Smooth muscle cell (in vitro differentiated cells): ENCODE measurements around the gene FAM118A. TPM values are rescaled to one million over a fixed set of nuclear protein-coding genes. Genes with fewer than 3 reads are reported as not detected.

Experiments used
- DNase-seq: peaks from one replicate; lab custom pipeline; 2025; ENCODE audit not compliant: unreplicated experiment; lab: John Stamatoyannopoulos, UW
- H2AFZ ChIP-seq: fragments of 200-600 bp; sonication (generic); 2 replicates; pipeline ENCODE4 v1.6.0; 2016; ENCODE audit warnings: antibody characterized with exemption, low read depth, mild to moderate bottlenecking
- H3F3A ChIP-seq: fragments of 200-600 bp; sonication (generic); 2 replicates; pipeline ENCODE4 v1.6.0; 2017; ENCODE audit warnings: antibody characterized with exemption, low read depth
- H3K27ac ChIP-seq: fragments of 200-600 bp; sonication (generic); 2 replicates; pipeline ENCODE4 v1.5.1; 2016; ENCODE audit warnings: low read depth, mild to moderate bottlenecking
- H3K27me3 ChIP-seq: fragments of 200-600 bp; sonication (generic); 2 replicates; pipeline ENCODE4 v1.6.1; 2016; ENCODE audit warnings: low read depth, mild to moderate bottlenecking
- H3K36me3 ChIP-seq: fragments of 200-600 bp; sonication (generic); 2 replicates; pipeline ENCODE4 v1.5.1; 2016; ENCODE audit warnings: low read depth
- H3K4me1 ChIP-seq: fragments of 200-600 bp; sonication (generic); 2 replicates; pipeline ENCODE4 v1.5.1; 2016; ENCODE audit warnings: low read depth
- H3K4me2 ChIP-seq: fragments of 200-600 bp; sonication (generic); 2 replicates; pipeline ENCODE4 v1.6.0; 2016; ENCODE audit warnings: mild to moderate bottlenecking
- H3K4me3 ChIP-seq: fragments of 200-600 bp; sonication (generic); 2 replicates; pipeline ENCODE4 v1.5.1; 2016; ENCODE audit warnings: mild to moderate bottlenecking
- H3K79me2 ChIP-seq: fragments of 200-600 bp; sonication (generic); 2 replicates; pipeline ENCODE4 v1.6.0; 2016; ENCODE audit warnings: low read depth, mild to moderate bottlenecking
- H3K9ac ChIP-seq: fragments of 200-600 bp; sonication (generic); 2 replicates; pipeline ENCODE4 v1.6.0; 2016; ENCODE audit warnings: low read depth
- H3K9me3 ChIP-seq: fragments of 200-600 bp; sonication (generic); replicated peaks from 2 replicates; pipeline ENCODE4 v1.5.1; 2016; ENCODE audit warnings: low read depth
- H4K20me1 ChIP-seq: fragments of 200-600 bp; sonication (generic); 2 replicates; pipeline ENCODE4 v1.6.0; 2016; ENCODE audit warnings: low read depth
- CTCF ChIP-seq: fragments of 200-600 bp; sonication (generic); IDR thresholded peaks from 2 replicates; pipeline ENCODE4 v1.5.1; 2017; ENCODE audit warnings: borderline replicate concordance, mild to moderate bottlenecking, antibody characterized with exemption; ENCODE audit not compliant: insufficient read depth, poor library complexity, severe bottlenecking
- WGBS: methylation state at CpG from one replicate; pipeline ENCODE4 v1.1.7; 2016; ENCODE audit warnings: low lambda C conversion rate; 5-methylcytosine and 5-hydroxymethylcytosine counted together
- polyA plus RNA-seq: library from polyadenylated mRNA; unstranded; fragments of >200 nt; fragmentation: Nextera tagmentation; extraction: Ambion mirVana; gene quantifications from 2 replicates; pipeline ENCODE4 v1.2.1, GENCODE V29; 2016
- total RNA-seq: library from RNA; depleted of rRNA; stranded (reverse); fragments of >200 nt; gene quantifications from 2 replicates; pipeline ENCODE4 v1.2.3, GENCODE V29; 2014

Gene FAM118A
- total and polyA plus RNA-seq, 2 experiments from 2014 or later, result 36.6 to 60.3 TPM

- H3K9me3 ChIP-seq, result no peaks in the 10 kb centered on the region
- no peak overlapping the region for H3K4me2 ChIP-seq
- H3F3A ChIP-seq, result no peaks in the 10 kb centered on the region
- H3K4me1 ChIP-seq, result peaks cover 16% of the 10 kb centered on the region
- H3K27me3 ChIP-seq, result no peaks in the 10 kb centered on the region
- no peak overlapping the region for H3K27ac ChIP-seq
- no peak overlapping the region for H3K9ac ChIP-seq
- H3K79me2 ChIP-seq, result peaks cover 29% of the 10 kb centered on the region
- no peak overlapping the region for H3K4me3 ChIP-seq
- no peak for TF ChIP-seq CTCF
- DNase-seq, result no peak
- H2AFZ ChIP-seq, result no peak overlapping the region
- H4K20me1 ChIP-seq, result peaks cover 10% of the 10 kb centered on the region
- WGBS, result 89% methylated on average over 6 of the region's 6 CpGs
- no peaks in the 10 kb centered on the region for H3K36me3 ChIP-seq
Observed at GRCh38 chr22:45308391-45308956, 1.3 kb upstream of the FAM118A start.

DNA sequence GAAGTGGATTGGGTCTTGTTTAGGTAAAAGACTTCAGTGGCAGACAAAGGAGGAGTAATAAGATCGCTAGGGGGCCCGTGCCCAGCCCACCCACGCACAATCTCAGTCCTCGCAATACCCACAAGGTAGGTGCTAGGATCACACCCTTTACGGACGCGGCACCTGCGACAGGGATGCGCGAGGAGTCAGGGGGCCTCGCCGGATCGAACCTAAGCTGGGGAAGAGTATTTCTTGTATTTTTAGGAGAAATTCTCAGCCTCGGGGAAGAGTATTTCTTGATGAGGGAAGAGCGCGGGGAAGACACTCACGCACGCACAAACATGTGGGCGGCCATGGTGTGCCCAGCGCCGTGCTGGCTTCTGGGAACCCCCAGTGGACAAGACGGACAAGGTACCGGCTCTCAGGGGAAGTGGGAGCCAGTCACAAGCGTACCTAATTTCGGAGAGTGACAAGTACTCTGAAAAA lies 745 bp upstream of the FAM118A start:
- peak overlapping the region; percentile 19 for H3K9ac ChIP-seq
- peak overlapping the region; percentile 100 for H3K4me2 ChIP-seq
- H3K27me3 ChIP-seq, result no peaks in the 10 kb centered on the region
- no peak for DNase-seq
- H3K4me3 ChIP-seq, result peak overlapping the region; percentile 91
- H3F3A ChIP-seq, result no peaks in the 10 kb centered on the region
- H4K20me1 ChIP-seq, result peaks cover 10% of the 10 kb centered on the region
- peaks cover 21% of the 10 kb centered on the region for H3K4me1 ChIP-seq
- H3K36me3 ChIP-seq, result no peaks in the 10 kb centered on the region
- H3K27ac ChIP-seq, result peak overlapping the region; percentile 1
- no peak for TF ChIP-seq CTCF
- H2AFZ ChIP-seq, result peak overlapping the region; percentile 78
- H3K9me3 ChIP-seq, result no peaks in the 10 kb centered on the region
- H3K79me2 ChIP-seq, result peaks cover 34% of the 10 kb centered on the region
- WGBS, result 46% methylated on average over 22 of the region's 25 CpGs

- no peak for TF ChIP-seq CTCF
- no peak for DNase-seq
- H3K79me2 ChIP-seq, result peaks cover 49% of the 10 kb centered on the region
- H3K4me2 ChIP-seq, result peak overlapping the region; percentile 100
- no peaks in the 10 kb centered on the region for H3F3A ChIP-seq
- 7% methylated on average over 28 of the region's 33 CpGs for WGBS
- H3K9me3 ChIP-seq, result no peaks in the 10 kb centered on the region
- H4K20me1 ChIP-seq, result peaks cover 10% of the 10 kb centered on the region
- H2AFZ ChIP-seq, result peak overlapping the region; percentile 89
- H3K9ac ChIP-seq, result peak overlapping the region; percentile 87
- H3K27me3 ChIP-seq, result no peaks in the 10 kb centered on the region
- no peak overlapping the region for H3K27ac ChIP-seq
- no peaks in the 10 kb centered on the region for H3K36me3 ChIP-seq
- H3K4me1 ChIP-seq, result peaks cover 24% of the 10 kb centered on the region
- H3K4me3 ChIP-seq, result peak overlapping the region; percentile 91
Observed at GRCh38 chr22:45310331-45310976, 720 bp downstream of the FAM118A start.
